A549 (cell line): ENCODE data around the gene SLC38A10. TPM values are rescaled to one million over a fixed set of nuclear protein-coding genes. Genes with fewer than 3 reads are reported as not detected.
A peak's percentile ranks its signal among the peaks of the same experiment; 100 is the strongest.

Source experiments
- ATAC-seq, 2 experiments: fragments of 200-7000 bp in 1 of 2; fragments of >200 bp in 1 of 2; cut with Nextera tagmentation in 1 of 2; cut with Tn5 transposase in 1 of 2; 3 replicates each; pipeline versions ENCODE4 v1.8.0 to v1.9.1; 2018 to 2020; ENCODE audit warnings: mild to moderate bottlenecking in 1 of 2, moderate library complexity in 1 of 2
- CTCF ChIA-PET: fragments of 300-600 bp; sonication (Branson Sonifier 250); formaldehyde crosslinking; extraction: SDS; loops from one replicate; lab custom pipeline; 2021; ENCODE audit warnings: antibody characterized with exemption, inconsistent platforms; lab: Yijun Ruan, JAX
- POLR2A ChIA-PET: fragments of 350-600 bp; formaldehyde crosslinking; extraction: SDS; loops from one replicate; lab custom pipeline; 2021; ENCODE audit warnings: antibody characterized with exemption, inconsistent platforms; lab: Yijun Ruan, JAX
- DNase-seq, 2 experiments: peaks; one replicate each; pipeline versions ENCODE4 v3.0.0 to v3.0.0-alpha.2; 2011 to 2016; ENCODE audit warnings: low read depth in 1 of 2, low spot score in 1 of 2
- FAIRE-seq: peaks from 2 replicates; lab custom pipeline; 2011; peaks lifted over from hg19 to GRCh38; lab: Jason Lieb, UNC
- H3K27ac ChIP-seq, 2 experiments: fragments of >200 bp; sonication (Bioruptor Twin); formaldehyde crosslinking; 3 replicates each; pipeline ENCODE4 v1.5.1; 2016 to 2017
- H3K4me1 ChIP-seq: fragments of >200 bp; sonication (Bioruptor Twin); formaldehyde crosslinking; 3 replicates; pipeline ENCODE4 v1.6.1; 2016
- H3K4me2 ChIP-seq: fragments of >200 bp; sonication (Bioruptor Twin); formaldehyde crosslinking; 3 replicates; pipeline ENCODE4 v1.6.1; 2016
- H3K4me3 ChIP-seq: fragments of >200 bp; sonication (Bioruptor Twin); formaldehyde crosslinking; 3 replicates; pipeline ENCODE4 v1.5.1; 2016
- H3K9me3 ChIP-seq: fragments of >200 bp; sonication (Bioruptor Twin); formaldehyde crosslinking; 3 replicates; pipeline ENCODE4 v1.6.1; 2016
- ATOH8 ChIP-seq: fragments of 250-450 bp; sonication (Bioruptor Pico); IDR thresholded peaks from 2 replicates; pipeline ENCODE4 v1.5.0; 2020; ENCODE audit warnings: low read depth, mild to moderate bottlenecking, moderate library complexity
- BHLHE40 ChIP-seq: IDR thresholded peaks from 2 replicates; pipeline ENCODE4 v1.6.1; 2012; ENCODE audit warnings: low read depth, low read length, inconsistent platforms
- CBX8 ChIP-seq: fragments of 200-600 bp; sonication (generic); IDR thresholded peaks from 2 replicates; pipeline ENCODE4 v1.6.1; 2016
- CEBPB ChIP-seq, 2 experiments: fragments of >200 bp in 1 of 2; sonication (Bioruptor Twin) in 1 of 2; formaldehyde crosslinking in 1 of 2; IDR thresholded peaks; 2 replicates each; pipeline ENCODE4 v1.6.1; 2012 to 2016
- CHD4 ChIP-seq: fragments of 200-600 bp; sonication (generic); IDR thresholded peaks from 2 replicates; pipeline ENCODE4 v1.6.1; 2016; ENCODE audit warnings: antibody characterized with exemption, mild to moderate bottlenecking, borderline replicate concordance
- CTCF ChIP-seq: fragments of >200 bp; sonication (Bioruptor Twin); formaldehyde crosslinking; IDR thresholded peaks from 3 replicates; pipeline ENCODE4 v1.5.1; 2016
- FOXS1 ChIP-seq: fragments of 250-450 bp; sonication (Bioruptor Pico); IDR thresholded peaks from 2 replicates; pipeline ENCODE4 v1.5.0; 2020; ENCODE audit warnings: mild to moderate bottlenecking, moderate library complexity
- HOXA7 ChIP-seq: fragments of 250-450 bp; sonication (Bioruptor Pico); IDR thresholded peaks from 2 replicates; pipeline ENCODE4 v1.5.0; 2020; ENCODE audit warnings: mild to moderate bottlenecking, moderate library complexity
- HOXB5 ChIP-seq: fragments of 250-450 bp; sonication (Bioruptor Pico); IDR thresholded peaks from 2 replicates; pipeline ENCODE4 v1.5.0; 2020; ENCODE audit warnings: mild to moderate bottlenecking, moderate library complexity
- KDM1A ChIP-seq: fragments of 200-600 bp; sonication (generic); IDR thresholded peaks from 2 replicates; pipeline ENCODE4 v1.6.1; 2016; ENCODE audit warnings: low read depth, mild to moderate bottlenecking
- KDM5A ChIP-seq: fragments of 200-600 bp; sonication (generic); IDR thresholded peaks from 2 replicates; pipeline ENCODE4 v1.6.1; 2016; ENCODE audit warnings: antibody characterized with exemption, mild to moderate bottlenecking
- MAZ ChIP-seq: fragments of 150-350 bp; IDR thresholded peaks from 2 replicates; pipeline ENCODE4 v1.6.1; 2014; ENCODE audit warnings: antibody characterized with exemption, low read depth, low read length, borderline replicate concordance
- MYC ChIP-seq: IDR thresholded peaks from 2 replicates; pipeline ENCODE4 v1.6.1; 2012; ENCODE audit warnings: mild to moderate bottlenecking, inconsistent platforms, low read length, improper control_type of control experiment, borderline replicate concordance
- NFE2L2 ChIP-seq: fragments of 150-350 bp; conservative IDR thresholded peaks from 2 replicates; pipeline ENCODE4 v1.6.1; 2014; ENCODE audit warnings: low read length
- NPAS2 ChIP-seq: fragments of 250-450 bp; sonication (Bioruptor Pico); IDR thresholded peaks from 2 replicates; pipeline ENCODE4 v1.8.0; 2022; ENCODE audit warnings: mild to moderate bottlenecking, moderate library complexity, borderline replicate concordance
- NR3C1 ChIP-seq: fragments of >200 bp; sonication (Bioruptor Twin); formaldehyde crosslinking; IDR thresholded peaks from 3 replicates; pipeline ENCODE4 v1.6.1; 2017
- PHF8 ChIP-seq: fragments of 200-600 bp; sonication (generic); IDR thresholded peaks from 2 replicates; pipeline ENCODE4 v1.6.1; 2016; ENCODE audit warnings: low read depth, mild to moderate bottlenecking, antibody characterized with exemption, moderate library complexity, borderline replicate concordance
- POLR2AphosphoS2 ChIP-seq: conservative IDR thresholded peaks from 2 replicates; pipeline ENCODE4 v1.6.1; 2012; ENCODE audit warnings: low read length, improper control_type of control experiment, inconsistent platforms
- RCOR1 ChIP-seq: fragments of 150-350 bp; IDR thresholded peaks from 2 replicates; pipeline ENCODE4 v1.6.1; 2014; ENCODE audit warnings: antibody characterized with exemption, low read length, low read depth
- RNF2 ChIP-seq: fragments of 200-600 bp; sonication (generic); IDR thresholded peaks from 2 replicates; pipeline ENCODE4 v1.6.1; 2016; ENCODE audit warnings: low read depth, mild to moderate bottlenecking, antibody characterized with exemption, moderate library complexity, borderline replicate concordance
- SMC3 ChIP-seq: fragments of >200 bp; sonication (Bioruptor Twin); formaldehyde crosslinking; IDR thresholded peaks from 3 replicates; pipeline ENCODE4 v1.6.1; 2018; ENCODE audit warnings: inconsistent platforms
- SREBF2 ChIP-seq: fragments of 450-650 bp; IDR thresholded peaks from 2 replicates; pipeline ENCODE4 v1.6.1; 2014; ENCODE audit warnings: mild to moderate bottlenecking, moderate library complexity
- TFCP2L1 ChIP-seq: fragments of 250-450 bp; sonication (Bioruptor Pico); IDR thresholded peaks from 2 replicates; pipeline ENCODE4 v1.5.0; 2021; ENCODE audit warnings: mild to moderate bottlenecking
- TP53 ChIP-seq: fragments of 250-450 bp; sonication (Bioruptor Pico); IDR thresholded peaks from 2 replicates; pipeline ENCODE4 v1.5.0; 2021; ENCODE audit warnings: mild to moderate bottlenecking, moderate library complexity
- ZC3H11A ChIP-seq: fragments of 450-650 bp; IDR thresholded peaks from 2 replicates; pipeline ENCODE4 v1.6.1; 2014; ENCODE audit warnings: antibody characterized with exemption, mild to moderate bottlenecking
- ZNF302 ChIP-seq: fragments of 250-450 bp; sonication (Bioruptor Pico); IDR thresholded peaks from 2 replicates; pipeline ENCODE4 v1.9.0; 2021; ENCODE audit warnings: inconsistent platforms, mild to moderate bottlenecking, moderate library complexity
- WGBS: methylation state at CpG from one replicate; pipeline ENCODE4 v1.1.6; 2017; ENCODE audit errors: missing lambda C conversion rate; 5-methylcytosine and 5-hydroxymethylcytosine counted together
- polyA plus RNA-seq, 4 experiments: library from polyadenylated mRNA; depleted of rRNA in 3 of 4; stranded (reverse); fragments of >200 nt; fragmentation: RNase III in 1 of 4; extraction: RNeasy Plus Mini Kit Qiagen cat#74134 plus additional on column Dnase treatment in 1 of 4; gene quantifications; 2 replicates in 3 of 4; 3 replicates in 1 of 4; pipeline ENCODE4 v1.2.3, GENCODE V29; 2011 to 2017
- TF ChIP-seq, protein P1 (sequence below): fragments of 150-350 bp; IDR thresholded peaks from 2 replicates; pipeline ENCODE4 v1.6.1; 2014; ENCODE audit warnings: low read depth, mild to moderate bottlenecking, low read length
- TF ChIP-seq, protein P2 (sequence below): IDR thresholded peaks from 2 replicates; pipeline ENCODE4 v1.6.1; 2012
- TF ChIP-seq, protein P3 (sequence below): fragments of 250-450 bp; sonication (Bioruptor Pico); IDR thresholded peaks from 2 replicates; pipeline ENCODE4 v1.5.0; 2021; ENCODE audit warnings: mild to moderate bottlenecking, moderate library complexity, borderline replicate concordance
- TF ChIP-seq, protein P4 (sequence below): fragments of 450-650 bp; IDR thresholded peaks from 2 replicates; pipeline ENCODE4 v1.6.1; 2014; ENCODE audit warnings: antibody characterized with exemption

The SLC38A10 gene
- polyA plus RNA-seq, 2 of the 4 experiments (the other 2 are of a cell fraction): 35.8 to 67.4 TPM

DNA sequence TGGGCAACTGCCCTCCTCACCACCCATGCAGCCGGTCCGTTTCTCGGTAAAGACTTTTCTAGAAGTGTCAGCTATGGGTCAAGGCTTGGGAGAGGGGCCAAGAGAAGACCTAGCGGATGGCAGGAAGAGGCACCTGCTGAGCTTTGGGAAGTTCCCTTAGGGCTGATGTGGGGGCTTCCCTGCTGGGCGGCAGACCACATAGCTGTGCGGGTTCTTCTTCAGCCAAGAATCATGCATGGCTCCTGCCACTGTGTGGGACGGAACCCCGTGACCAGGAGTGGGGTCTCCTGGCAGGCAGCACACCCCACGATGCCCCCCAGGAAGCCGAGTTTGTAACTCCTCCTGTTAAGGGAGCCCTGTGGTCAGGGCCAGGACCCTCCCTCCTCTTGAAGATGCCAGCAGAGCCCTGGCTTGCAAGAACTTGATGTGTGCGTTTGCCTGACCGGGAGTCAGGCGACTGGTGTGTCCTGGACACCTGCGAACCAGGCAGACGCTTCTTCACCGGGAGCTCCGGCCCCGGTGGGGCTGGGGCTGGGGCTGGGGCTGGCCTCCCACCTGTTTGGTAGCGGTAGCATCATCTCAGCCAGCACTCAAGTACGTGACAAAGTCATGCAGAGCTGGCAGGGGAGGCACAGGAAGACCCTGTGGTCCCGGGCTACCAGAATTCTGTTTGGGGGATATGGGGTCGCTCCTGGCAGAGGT lies 17.7 kb upstream of the SLC38A10 start:
- Histone ChIP-seq H3K4me1 (peaks cover 22% of the 10 kb centered on the region), H3K4me2 (no peak overlapping the region), H3K9me3 (no peaks in the 10 kb centered on the region), H3K27ac (no peak overlapping the region), H3K4me3 (no peak overlapping the region)
- TF ChIP-seq CHD4 (no peak), KDM5A (no peak), NR3C1 (no peak), SMC3 (no peak), ZC3H11A (no peak), CBX8 (no peak), NFE2L2 (no peak), ATOH8 (no peak), HOXB5 (CRISPR knock-in tag) (no peak), PHF8 (no peak), BHLHE40 (no peak), TP53 (no peak), ZNF302 (CRISPR knock-in tag) (no peak), KDM1A (no peak), POLR2AphosphoS2 (no peak), RCOR1 (no peak), SREBF2 (no peak)
- TF ChIP-seq, protein P1, sequence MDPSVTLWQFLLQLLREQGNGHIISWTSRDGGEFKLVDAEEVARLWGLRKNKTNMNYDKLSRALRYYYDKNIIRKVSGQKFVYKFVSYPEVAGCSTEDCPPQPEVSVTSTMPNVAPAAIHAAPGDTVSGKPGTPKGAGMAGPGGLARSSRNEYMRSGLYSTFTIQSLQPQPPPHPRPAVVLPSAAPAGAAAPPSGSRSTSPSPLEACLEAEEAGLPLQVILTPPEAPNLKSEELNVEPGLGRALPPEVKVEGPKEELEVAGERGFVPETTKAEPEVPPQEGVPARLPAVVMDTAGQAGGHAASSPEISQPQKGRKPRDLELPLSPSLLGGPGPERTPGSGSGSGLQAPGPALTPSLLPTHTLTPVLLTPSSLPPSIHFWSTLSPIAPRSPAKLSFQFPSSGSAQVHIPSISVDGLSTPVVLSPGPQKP: no peak
- TF ChIP-seq, protein P2, sequence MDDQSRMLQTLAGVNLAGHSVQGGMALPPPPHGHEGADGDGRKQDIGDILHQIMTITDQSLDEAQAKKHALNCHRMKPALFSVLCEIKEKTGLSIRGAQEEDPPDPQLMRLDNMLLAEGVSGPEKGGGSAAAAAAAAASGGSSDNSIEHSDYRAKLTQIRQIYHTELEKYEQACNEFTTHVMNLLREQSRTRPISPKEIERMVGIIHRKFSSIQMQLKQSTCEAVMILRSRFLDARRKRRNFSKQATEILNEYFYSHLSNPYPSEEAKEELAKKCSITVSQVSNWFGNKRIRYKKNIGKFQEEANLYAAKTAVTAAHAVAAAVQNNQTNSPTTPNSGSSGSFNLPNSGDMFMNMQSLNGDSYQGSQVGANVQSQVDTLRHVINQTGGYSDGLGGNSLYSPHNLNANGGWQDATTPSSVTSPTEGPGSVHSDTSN: no peak
- no peak for FAIRE-seq
- ChIA-PET CTCF (interaction anchor here (0.7 to 10.7 kb wide), 7 partner anchors 10 to 172 kb away, joined by 3 to 158 read pairs (median 8); no protein-coding TSS in a partner anchor), POLR2A (no interaction called here)
- DNase-seq: no peak
- no peak for ATAC-seq
- 79% methylated on average over 22 of the region's 22 CpGs for WGBS

DNA sequence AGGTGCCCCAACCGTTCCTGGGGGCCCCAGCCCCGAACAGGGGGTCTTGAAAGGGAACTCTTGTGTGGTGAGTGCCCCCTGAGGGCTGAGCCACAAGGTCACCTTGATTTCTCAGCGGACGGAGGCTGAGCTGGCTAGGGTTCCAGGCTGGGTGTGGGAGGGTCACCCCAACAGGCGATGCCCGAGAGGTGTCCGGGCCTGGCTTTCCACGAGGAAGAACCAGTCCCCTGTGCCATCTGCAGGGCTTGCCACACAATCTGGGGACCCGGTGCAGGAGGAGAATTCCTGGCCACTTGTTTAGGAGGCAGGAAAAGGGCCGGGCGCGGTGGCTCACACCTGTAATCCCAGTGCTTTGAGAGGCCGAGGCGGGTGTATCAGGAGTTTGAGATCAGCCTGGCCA lies 16.8 kb upstream of the SLC38A10 start:
- H3K4me2 ChIP-seq: no peak overlapping the region
- peak overlapping the region in 1 of 2 experiments; percentile 91; a peak in 1 of 6 replicates for H3K27ac ChIP-seq
- no peak overlapping the region for H3K4me3 ChIP-seq
- peaks cover 30% of the 10 kb centered on the region for H3K4me1 ChIP-seq
- WGBS: 75% methylated on average over 9 of the region's 14 CpGs
- FAIRE-seq: no peak
- no peak for ATAC-seq
- POLR2A ChIA-PET: no interaction called here
- CTCF ChIA-PET: interaction anchor here (0.7 to 11.0 kb wide), 9 partner anchors 9 to 173 kb away, joined by 3 to 158 read pairs (median 9); no protein-coding TSS in a partner anchor
- DNase-seq: no peak
- no peaks in the 10 kb centered on the region for H3K9me3 ChIP-seq
- TF ChIP-seq PHF8 (no peak), CTCF (no peak), RNF2 (no peak), HOXA7 (CRISPR knock-in tag) (no peak), NPAS2 (no peak), TFCP2L1 (CRISPR knock-in tag) (no peak), MAZ (no peak), HOXB5 (CRISPR knock-in tag) (no peak), CEBPB (IDR thresholded peaks at IDR 0.05) (no peak), BHLHE40 (no peak), MYC (no peak), FOXS1 (no peak)
- TF ChIP-seq, protein P3, sequence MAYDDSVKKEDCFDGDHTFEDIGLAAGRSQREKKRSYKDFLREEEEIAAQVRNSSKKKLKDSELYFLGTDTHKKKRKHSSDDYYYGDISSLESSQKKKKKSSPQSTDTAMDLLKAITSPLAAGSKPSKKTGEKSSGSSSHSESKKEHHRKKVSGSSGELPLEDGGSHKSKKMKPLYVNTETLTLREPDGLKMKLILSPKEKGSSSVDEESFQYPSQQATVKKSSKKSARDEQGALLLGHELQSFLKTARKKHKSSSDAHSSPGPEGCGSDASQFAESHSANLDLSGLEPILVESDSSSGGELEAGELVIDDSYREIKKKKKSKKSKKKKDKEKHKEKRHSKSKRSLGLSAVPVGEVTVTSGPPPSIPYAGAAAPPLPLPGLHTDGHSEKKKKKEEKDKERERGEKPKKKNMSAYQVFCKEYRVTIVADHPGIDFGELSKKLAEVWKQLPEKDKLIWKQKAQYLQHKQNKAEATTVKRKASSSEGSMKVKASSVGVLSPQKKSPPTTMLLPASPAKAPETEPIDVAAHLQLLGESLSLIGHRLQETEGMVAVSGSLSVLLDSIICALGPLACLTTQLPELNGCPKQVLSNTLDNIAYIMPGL (CRISPR knock-in tag): no peak
- TF ChIP-seq, protein P4, sequence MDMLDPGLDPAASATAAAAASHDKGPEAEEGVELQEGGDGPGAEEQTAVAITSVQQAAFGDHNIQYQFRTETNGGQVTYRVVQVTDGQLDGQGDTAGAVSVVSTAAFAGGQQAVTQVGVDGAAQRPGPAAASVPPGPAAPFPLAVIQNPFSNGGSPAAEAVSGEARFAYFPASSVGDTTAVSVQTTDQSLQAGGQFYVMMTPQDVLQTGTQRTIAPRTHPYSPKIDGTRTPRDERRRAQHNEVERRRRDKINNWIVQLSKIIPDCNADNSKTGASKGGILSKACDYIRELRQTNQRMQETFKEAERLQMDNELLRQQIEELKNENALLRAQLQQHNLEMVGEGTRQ: no peak
